SK-N-SH treated with all-trans-retinoic acid at 6 μM for 48 hours (cell line): Measurements from ENCODE around the gene LETMD1.
"Not testable (repeated sequence)": the region's sequence is repeated elsewhere in the genome, so short reads cannot be mapped to it uniquely, and the experiment has no call there.

Source experiments
- ATAC-seq: fragments of 200-7000 bp; cut with Tn5 transposase; 3 replicates; pipeline ENCODE4 v1.9.1; 2020; ENCODE audit warnings: mild to moderate bottlenecking, moderate library complexity
- ARNTL ChIP-seq: fragments of 450-650 bp; formaldehyde crosslinking; IDR thresholded peaks from 2 replicates; pipeline ENCODE4 v1.5.0; 2020; ENCODE audit warnings: low read depth, mild to moderate bottlenecking, moderate library complexity, borderline replicate concordance
- BACH2 ChIP-seq: fragments of 250-450 bp; sonication (Bioruptor Pico); IDR thresholded peaks from 2 replicates; pipeline ENCODE4 v1.9.0; 2021; ENCODE audit warnings: mild to moderate bottlenecking, borderline replicate concordance
- CREB5 ChIP-seq: fragments of 250-450 bp; sonication (Bioruptor Pico); IDR thresholded peaks from 2 replicates; pipeline ENCODE4 v1.5.1; 2020; ENCODE audit warnings: low read depth, mild to moderate bottlenecking, moderate library complexity
- CSDC2 ChIP-seq: fragments of 250-450 bp; sonication (Bioruptor Pico); IDR thresholded peaks from 2 replicates; pipeline ENCODE4 v1.5.0; 2020; ENCODE audit warnings: mild to moderate bottlenecking, moderate library complexity
- CSRNP3 ChIP-seq: fragments of 250-450 bp; sonication (Bioruptor Pico); IDR thresholded peaks from 2 replicates; pipeline ENCODE4 v1.5.1; 2021; ENCODE audit warnings: mild to moderate bottlenecking, moderate library complexity
- ESRRG ChIP-seq: fragments of 250-450 bp; sonication (Bioruptor Pico); IDR thresholded peaks from 2 replicates; pipeline ENCODE4 v1.6.1; 2021; ENCODE audit warnings: mild to moderate bottlenecking
- GLIS3 ChIP-seq: fragments of 250-450 bp; sonication (Bioruptor Pico); IDR thresholded peaks from 2 replicates; pipeline ENCODE4 v1.5.0; 2020; ENCODE audit warnings: mild to moderate bottlenecking, moderate library complexity
- ISL1 ChIP-seq: fragments of 250-450 bp; sonication (Bioruptor Pico); IDR thresholded peaks from 2 replicates; pipeline ENCODE4 v2.1.2; 2022; ENCODE audit warnings: mild to moderate bottlenecking, moderate library complexity
- OSR1 ChIP-seq: fragments of 250-450 bp; sonication (Bioruptor Pico); IDR thresholded peaks from 2 replicates; pipeline ENCODE4 v1.8.0; 2022; ENCODE audit warnings: moderate library complexity, mild to moderate bottlenecking, inconsistent platforms
- PATZ1 ChIP-seq: fragments of 250-450 bp; sonication (Bioruptor Pico); IDR thresholded peaks from 2 replicates; pipeline ENCODE4 v1.8.0; 2020; ENCODE audit warnings: mild to moderate bottlenecking, moderate library complexity, borderline replicate concordance
- POU6F1 ChIP-seq: fragments of 250-450 bp; sonication (Bioruptor Pico); IDR thresholded peaks from 2 replicates; pipeline ENCODE4 v1.8.0; 2021; ENCODE audit warnings: low read depth, mild to moderate bottlenecking, moderate library complexity, borderline replicate concordance
- SNAI2 ChIP-seq: fragments of 250-450 bp; sonication (Bioruptor Pico); IDR thresholded peaks from 2 replicates; pipeline ENCODE4 v1.5.0; 2020; ENCODE audit warnings: mild to moderate bottlenecking, moderate library complexity
- TCF4 ChIP-seq: fragments of 250-450 bp; sonication (Bioruptor Pico); IDR thresholded peaks from 2 replicates; pipeline ENCODE4 v1.8.0; 2021; ENCODE audit warnings: mild to moderate bottlenecking, moderate library complexity, borderline replicate concordance
- TSHZ2 ChIP-seq: fragments of 250-450 bp; sonication (Bioruptor Pico); IDR thresholded peaks from 2 replicates; pipeline ENCODE4 v1.5.0; 2020; ENCODE audit warnings: mild to moderate bottlenecking, moderate library complexity
- ZC3H10 ChIP-seq: fragments of 250-450 bp; sonication (Bioruptor Pico); IDR thresholded peaks from 2 replicates; pipeline ENCODE4 v1.5.1; 2021; ENCODE audit warnings: mild to moderate bottlenecking, moderate library complexity
- ZNF70 ChIP-seq: fragments of 450-650 bp; formaldehyde crosslinking; IDR thresholded peaks from 2 replicates; pipeline ENCODE4 v1.5.0; 2020; ENCODE audit warnings: mild to moderate bottlenecking, moderate library complexity
- ZNF8 ChIP-seq: fragments of 450-650 bp; formaldehyde crosslinking; IDR thresholded peaks from 2 replicates; pipeline ENCODE4 v1.5.0; 2020; ENCODE audit warnings: mild to moderate bottlenecking, moderate library complexity

LETMD1 gene

GRCh38 chr12:51077930-51078329, 29.8 kb downstream of the LETMD1 start:
- TF ChIP-seq TCF4 (CRISPR knock-in tag) (no peak), CSDC2 (CRISPR knock-in tag) (no peak), ZNF70 (CRISPR knock-in tag) (no peak), POU6F1 (CRISPR knock-in tag) (no peak), GLIS3 (CRISPR knock-in tag) (no peak), CREB5 (CRISPR knock-in tag) (no peak), BACH2 (CRISPR knock-in tag) (no peak), ZNF8 (no peak), PATZ1 (no peak), SNAI2 (no peak), TSHZ2 (CRISPR knock-in tag) (no peak), ESRRG (CRISPR knock-in tag) (no peak), ZC3H10 (no peak), ARNTL (CRISPR knock-in tag) (no peak)
- ATAC-seq = peak; percentile 16; the same call in 2 of the 3 replicates

- not testable (repeated sequence) for ATAC-seq
Measured at GRCh38 chr12:51078346-51078745, 30.2 kb downstream of the LETMD1 start.

GRCh38 chr12:51078866-51079265, 30.7 kb downstream of the LETMD1 start:
- not testable (repeated sequence) for ATAC-seq

- no peak for ATAC-seq
- TF ChIP-seq POU6F1 (CRISPR knock-in tag) (no peak), BACH2 (CRISPR knock-in tag) (no peak), CREB5 (CRISPR knock-in tag) (no peak), CSDC2 (CRISPR knock-in tag) (no peak), ZNF8 (no peak), TSHZ2 (CRISPR knock-in tag) (no peak), ISL1 (no peak), CSRNP3 (no peak), ZNF70 (CRISPR knock-in tag) (no peak), GLIS3 (CRISPR knock-in tag) (no peak), OSR1 (CRISPR knock-in tag) (no peak), ARNTL (CRISPR knock-in tag) (no peak), PATZ1 (no peak)
Measured at GRCh38 chr12:51080136-51080535, 32.0 kb downstream of the LETMD1 start.
